HG02763 (cell line): ENCODE data around the gene FOXI1.

Source experiments
- ATAC-seq: cut with Tn5 transposase; IDR thresholded peaks from one replicate; pipeline ENCODE4 v1.9.1; 2021; ENCODE audit warnings: mild to moderate bottlenecking, moderate library complexity; ENCODE audit not compliant: unreplicated experiment

FOXI1 gene

DNA sequence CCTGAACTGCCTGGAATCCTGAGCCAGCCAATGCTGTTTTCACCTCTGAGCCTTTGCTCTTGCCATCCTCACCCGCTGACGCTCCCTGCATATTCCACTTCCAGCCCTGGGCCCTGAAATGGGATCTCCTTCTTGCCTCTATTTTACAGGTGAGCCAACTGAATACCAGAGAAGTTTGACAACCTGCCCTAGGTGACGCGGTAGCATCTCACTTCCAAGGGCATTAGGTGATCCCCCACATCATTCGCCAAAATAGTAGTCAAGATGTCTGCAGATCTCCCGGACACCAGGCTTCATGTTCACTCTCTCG, 43.5 kb downstream of the FOXI1 start:
- no peak for ATAC-seq

DNA sequence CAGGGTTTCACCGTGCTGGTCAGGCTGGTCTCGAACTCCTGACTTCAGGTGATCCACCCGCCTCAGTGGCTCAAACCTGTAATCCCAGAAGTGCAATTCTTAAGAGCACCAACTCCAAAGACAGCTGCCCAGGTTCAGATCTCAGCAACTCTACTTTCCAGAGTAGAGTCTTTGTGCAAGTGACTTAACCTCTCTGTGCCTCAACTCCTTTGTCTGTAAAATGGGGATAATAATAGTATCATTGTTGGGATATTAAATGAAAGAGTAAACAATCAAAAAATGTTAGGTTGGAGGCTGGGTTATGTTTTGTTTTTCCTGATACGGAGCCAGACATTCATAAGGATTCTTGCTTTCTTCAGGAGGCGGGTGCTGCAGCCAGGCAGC, 45.0 kb downstream of the FOXI1 start:
- ATAC-seq = no peak

DNA sequence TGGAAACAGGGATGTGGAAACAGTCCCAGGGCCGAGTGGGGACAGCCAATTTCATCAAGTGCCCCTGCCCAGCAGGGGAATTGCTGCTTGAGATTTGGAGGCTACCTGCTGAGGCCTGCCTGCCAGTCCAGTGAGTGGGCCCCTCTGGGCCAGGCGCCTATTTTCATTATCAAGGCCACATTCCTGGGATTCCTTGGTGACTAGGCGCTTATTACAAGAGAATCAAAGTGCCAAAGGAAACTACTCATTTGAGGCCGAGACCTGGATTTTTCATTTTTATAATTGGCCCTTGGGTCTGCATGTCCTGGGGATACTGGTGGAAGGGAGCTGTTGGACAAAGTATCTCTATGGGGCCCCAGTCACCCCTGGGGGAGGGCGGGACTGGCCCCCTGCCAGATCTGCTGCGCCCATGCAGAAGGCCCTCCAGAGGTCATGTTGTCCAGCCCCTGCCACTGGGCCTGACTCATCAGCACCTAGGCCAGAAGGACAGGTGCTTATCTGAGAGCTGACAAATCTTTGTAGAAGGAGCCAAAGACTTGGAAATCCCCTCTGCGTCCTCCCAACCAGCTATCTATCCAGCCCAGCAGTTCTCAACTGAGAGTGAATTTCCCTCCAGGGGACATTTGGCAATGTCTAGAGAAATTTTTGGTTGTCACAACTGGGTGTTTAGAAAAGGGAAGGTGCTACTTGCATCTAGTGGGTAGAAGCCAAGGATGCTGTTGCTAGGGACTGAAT, 45.6 kb downstream of the FOXI1 start:
- ATAC-seq = peak; percentile 48

DNA sequence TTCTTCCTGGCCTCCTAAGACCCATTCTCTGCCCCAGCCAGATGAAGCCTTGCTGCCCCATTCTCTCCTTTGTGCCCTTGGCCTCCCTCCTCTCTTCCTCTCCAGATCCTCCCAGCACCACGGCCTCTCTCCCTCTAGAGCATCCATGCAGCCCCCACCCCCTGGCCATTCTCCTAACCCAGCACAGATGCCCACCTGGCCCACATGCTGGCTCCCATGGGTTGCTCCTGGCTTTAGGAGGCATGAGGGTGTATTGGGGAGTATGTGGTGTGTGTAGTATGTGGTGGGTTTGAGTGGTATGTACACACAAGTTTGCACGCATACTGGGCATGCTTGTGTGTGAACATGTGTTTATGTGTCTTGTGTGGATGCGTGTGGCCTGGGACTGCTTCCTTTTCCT, 47.1 kb downstream of the FOXI1 start:
- no peak for ATAC-seq

DNA sequence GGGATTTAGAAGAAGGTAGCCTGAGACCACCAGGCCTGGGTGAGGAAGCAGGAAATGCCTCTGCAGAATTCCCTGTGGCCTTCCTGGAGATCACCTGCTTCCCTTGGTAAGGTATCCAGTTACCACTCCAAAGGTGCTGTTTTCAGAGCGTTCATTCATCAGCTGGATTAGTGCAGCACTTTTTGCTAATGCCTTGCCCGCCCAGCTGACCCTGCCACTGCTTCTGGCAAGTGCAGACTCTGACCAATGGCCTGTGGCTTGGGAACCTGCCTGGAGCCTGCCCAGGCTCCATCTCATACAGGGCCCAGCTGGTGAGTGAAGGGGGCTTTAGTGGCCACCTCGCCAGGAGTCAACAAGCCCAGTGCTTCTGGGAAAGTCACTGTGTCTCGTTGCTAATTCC, 48.6 kb downstream of the FOXI1 start:
- no peak for ATAC-seq

DNA sequence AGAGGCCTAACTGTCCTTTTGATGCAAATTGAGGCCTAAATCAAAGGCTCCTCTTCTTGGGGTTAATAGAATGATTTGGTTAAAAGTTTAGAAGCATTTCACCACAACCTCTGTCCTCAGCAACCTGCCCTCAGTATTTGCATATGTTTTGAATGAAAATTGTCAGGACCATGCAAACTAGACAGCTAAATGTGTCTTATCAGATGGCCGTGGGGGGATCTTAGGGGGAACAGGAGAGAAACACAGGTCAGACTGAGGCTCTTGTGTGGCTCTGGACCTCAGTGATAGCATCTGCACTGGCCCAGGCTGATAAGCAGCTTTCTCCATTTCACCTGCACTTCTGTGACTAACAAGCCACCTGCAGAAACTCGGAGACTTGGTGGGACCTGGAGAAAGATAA, 49.0 kb downstream of the FOXI1 start:
- ATAC-seq = no peak

DNA sequence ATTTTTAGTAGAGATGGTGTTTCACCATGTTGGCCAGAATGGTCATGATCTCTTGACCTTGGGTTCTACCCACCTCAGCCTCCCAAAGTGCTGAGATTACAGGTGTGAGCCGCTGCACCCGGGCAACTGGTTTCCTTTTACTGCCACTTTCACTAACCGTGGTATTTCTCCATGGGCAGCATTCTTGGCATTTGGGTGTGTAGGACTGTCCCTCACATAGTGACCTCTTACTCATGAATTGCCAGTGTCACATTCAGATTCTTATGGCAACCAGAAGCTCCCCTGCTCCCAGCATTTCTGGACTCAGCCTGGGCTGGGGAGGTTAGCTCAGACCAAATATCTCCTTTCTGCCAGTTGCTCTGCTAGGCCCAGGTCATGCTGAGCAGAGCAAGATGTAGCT, 50.1 kb downstream of the FOXI1 start:
- no peak for ATAC-seq

DNA sequence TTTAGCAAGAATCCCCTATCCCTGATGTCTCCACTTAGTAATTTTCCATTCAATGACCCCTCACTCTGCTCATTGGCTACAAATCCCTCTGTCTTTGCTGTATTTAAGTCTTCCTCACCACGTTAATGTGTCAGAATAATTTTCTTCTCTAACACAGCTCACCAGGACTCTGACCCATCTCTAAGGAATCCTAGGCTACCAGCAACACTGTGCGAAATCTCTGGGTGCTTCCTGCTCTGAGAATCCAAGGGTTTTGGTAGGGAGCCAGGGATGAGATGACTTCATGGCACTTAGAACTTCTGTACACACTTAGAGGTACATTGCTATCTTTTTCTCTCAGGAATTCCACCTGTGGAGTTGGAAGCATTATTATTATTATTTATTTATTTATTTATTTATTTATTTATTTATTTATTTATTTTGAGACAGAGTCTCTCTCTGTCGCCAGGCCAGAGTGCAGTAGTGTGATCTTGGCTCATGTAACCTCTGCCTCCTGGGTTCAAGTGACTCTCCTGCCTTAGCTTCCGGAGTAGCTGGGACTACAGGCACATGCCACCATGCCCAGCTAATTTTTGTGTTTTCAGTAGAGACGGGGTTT, 53.5 kb downstream of the FOXI1 start:
- no peak for ATAC-seq
